Esophagus mucosa (tissue), 1 donor: ENCODE results near the gene SPOCK1. TPM values are rescaled to one million over a fixed set of nuclear protein-coding genes. Genes with fewer than 3 reads are reported as not detected.
"Not testable (repeated sequence)": the region's sequence is repeated elsewhere in the genome, so short reads cannot be mapped to it uniquely, and the experiment has no call there.

Experiments used
- ATAC-seq: fragments of 200-7000 bp; cut with Tn5 transposase; one replicate; pipeline ENCODE4 v1.9.1; 2020
- total RNA-seq: library from RNA; stranded (reverse); gene quantifications from one replicate; pipeline ENCODE4 v1.2.4, GENCODE V29; 2023
- donor health status: DM: yes; HTN: yes; CAD: no.

Gene SPOCK1
- total RNA-seq, 1 donor from 2014 or later, result 0.48 TPM

DNA sequence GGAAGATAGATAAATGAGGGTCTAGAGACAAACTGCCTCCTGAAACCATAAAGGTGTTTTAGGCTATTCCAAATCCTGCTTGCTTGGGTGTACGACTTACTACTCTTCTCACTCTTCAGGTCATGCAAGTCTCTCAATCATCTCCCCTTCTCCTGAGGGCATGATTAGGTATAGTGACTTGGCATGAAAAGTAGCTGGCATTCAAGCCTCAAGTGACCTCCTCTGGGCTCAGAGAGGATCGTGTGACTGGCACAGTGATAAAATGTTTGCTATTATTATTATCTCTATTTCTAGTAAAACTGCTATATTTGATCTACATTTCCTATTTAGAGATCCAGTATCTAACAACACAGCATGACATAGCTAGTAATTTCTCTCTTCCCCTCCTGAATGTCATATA is 494.8 kb downstream of the SPOCK1 start:
- no peak for ATAC-seq

DNA sequence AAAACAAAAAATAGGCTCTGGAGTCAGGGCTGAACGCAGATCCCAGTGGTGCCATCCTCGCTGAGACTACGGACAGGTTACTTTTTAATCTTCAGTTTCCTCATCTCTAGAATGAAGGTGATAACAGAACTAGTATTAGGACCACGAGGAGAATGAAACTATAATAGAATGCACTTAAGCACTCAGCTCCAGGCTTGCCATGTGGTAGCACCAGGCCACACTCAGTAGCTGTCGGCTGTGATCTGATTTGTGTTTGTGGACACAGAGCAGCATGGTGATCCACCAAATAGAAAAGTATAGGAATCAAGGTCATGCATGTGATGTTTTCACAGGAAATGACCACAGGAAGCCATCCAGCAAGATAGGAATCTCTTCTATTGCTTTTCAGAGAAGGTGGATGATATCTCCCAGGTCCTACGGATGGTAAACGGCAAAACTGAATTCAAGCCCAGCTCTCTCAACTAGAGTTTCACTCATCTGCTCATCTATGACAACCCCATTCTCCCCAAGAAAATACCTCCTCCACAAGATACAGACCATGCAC is 498.0 kb downstream of the SPOCK1 start:
- ATAC-seq, result no peak

DNA sequence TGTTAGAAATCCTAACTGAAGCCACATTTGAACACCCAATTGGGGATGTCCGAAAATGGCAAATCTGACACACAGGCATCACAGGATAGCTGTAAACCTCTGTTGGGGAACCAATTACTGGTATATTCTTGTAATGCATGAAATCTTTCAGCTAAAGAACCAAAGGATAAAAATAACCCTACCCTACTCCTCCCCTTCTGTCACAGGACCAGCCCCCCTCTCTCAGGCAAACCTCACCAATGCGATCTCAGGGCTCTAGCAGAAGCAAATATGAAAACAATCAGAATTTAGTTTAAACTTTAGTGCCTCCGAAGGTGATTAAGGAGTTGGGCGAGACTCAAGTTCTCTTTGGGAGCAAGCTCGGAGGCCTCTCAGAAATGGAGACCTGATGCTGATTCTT is 499.3 kb downstream of the SPOCK1 start:
- no peak for ATAC-seq

DNA sequence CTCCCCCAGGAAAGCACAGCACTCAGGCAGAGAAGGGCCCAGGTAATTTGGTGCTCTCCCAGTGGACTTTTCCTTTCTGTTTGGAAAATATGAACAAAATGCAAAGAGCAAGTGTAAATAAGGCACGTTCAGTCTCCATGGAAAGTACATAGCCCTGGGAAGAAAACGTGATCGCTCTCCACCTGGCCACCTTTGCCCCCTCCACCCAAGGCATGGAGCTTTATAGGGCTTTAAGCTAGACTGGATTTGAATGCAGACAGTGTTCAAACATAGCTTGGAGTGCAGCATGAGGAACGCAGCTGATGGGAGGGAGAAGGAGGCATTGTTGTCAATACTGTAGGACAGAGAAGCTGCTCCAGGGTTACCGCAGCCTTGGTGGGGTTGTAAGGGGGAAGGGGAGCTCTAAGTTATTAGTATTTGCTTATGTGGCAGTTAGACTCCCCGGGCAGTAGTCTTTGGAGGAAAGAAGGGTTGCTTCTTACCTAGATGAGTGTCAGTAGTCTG is 500.2 kb downstream of the SPOCK1 start:
- ATAC-seq, result no peak

DNA sequence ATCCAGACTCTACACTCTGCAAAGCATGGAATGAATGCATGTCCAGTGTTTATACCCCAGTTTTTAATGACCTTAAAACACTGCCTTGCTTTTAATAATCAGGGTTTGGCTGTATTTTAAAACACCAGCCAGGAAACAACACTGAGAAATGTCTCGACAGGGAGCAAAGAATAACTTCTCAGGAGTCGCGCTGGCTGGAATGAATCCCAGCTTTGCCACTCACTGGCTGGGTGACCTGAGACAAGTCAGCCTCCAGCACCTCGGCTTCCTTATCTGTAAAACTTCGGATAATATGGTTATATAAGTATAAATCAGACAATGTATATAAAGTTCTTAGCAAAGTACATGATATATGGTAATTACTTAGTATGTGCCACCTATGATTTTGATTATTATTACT is 505.0 kb downstream of the SPOCK1 start:
- no peak for ATAC-seq

DNA sequence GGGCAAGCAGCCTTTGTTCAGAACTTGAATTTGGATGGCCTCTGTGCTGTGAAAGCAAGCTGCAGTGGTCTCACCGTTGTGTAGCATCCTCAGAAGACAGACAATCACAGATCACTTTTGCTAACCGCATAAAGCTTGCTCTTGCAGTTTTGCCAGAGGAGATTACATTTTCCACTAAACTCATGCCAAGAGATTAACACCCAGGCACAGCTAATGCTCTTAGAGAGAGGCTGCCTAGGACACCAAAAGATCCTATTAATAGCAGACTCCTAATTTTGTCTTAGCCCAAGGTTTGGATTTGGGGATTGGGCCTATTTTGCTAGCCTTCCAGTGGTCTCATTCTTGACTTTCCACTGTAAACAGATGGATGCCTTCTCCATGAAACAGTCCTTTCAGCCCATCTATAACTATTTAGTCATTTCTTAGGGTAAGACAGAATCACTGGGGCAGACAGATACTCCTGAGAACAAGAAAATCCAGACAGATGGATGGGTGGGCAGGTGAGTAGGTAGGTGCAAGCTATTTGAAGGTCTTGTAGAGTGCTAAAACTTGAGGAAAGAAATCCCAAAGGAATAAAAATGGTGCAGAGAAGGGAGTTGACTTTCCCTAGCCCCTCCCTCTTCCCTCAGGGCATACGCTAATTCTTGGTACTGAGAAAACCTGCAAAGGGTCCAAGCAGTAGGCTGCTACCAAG is 506.2 kb downstream of the SPOCK1 start:
- ATAC-seq, result no peak

DNA sequence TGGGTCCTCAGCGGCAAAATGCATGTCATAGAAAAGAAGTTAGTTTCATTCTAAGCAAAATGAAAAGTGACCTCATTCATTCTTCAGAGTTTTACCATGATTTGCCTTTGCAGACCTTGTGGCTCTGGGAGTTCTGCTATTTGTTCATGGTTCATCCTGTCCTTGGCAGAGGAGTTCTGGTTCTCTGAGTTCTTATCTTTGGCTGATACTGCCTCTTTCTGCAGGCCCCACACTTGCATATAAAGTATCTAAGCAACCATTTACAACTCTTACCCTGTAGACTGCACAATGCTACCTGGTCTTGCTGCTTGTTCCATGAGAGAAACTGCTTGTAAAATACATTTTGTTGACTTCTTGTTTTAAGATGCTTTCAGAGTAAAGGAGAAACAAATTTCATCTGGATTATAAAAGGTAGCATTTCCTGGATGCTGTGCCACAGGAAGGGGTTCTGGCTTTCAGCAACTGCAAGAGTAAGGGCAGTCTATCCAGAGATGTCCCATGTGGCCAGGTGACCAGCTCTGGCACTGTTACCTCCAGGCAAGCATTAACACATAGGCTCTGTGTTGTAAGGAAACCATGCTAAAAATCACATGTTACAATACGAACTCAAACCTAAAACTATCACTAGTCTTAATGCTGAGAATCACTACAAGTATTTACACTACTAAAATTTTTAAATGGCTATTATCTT is 513.2 kb downstream of the SPOCK1 start:
- ATAC-seq, result no peak

DNA sequence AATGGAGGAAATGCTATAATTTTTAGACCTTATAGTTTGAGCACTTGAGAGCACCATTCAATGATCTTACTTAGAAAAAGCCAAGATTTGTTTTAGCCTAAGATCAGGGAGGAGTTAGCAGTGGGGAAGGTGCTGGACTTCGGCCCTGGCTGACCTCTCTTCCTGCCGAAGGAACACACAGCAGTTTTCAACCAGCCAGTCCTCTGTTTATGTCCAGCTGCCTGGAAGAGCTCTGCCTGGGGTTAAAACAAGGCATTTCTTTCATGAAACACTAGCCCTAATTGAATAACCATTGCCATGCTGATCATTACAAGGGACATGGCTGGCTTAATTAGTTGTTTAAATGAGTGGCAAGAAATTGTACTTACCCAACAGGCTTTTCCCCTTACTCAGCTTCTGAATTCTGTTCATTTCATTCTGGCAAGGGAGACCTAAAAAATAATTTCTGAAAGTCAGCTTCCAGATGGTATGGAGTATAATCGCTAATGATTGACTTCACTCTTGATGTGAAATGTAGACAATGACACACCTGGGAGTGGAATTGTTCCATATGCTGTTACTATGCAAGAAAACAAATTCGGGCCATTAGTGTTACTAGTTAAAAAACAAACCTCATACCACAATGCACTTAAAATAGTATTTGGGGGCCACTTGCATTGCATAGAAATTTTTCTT is 514.2 kb downstream of the SPOCK1 start:
- ATAC-seq, result no peak

DNA sequence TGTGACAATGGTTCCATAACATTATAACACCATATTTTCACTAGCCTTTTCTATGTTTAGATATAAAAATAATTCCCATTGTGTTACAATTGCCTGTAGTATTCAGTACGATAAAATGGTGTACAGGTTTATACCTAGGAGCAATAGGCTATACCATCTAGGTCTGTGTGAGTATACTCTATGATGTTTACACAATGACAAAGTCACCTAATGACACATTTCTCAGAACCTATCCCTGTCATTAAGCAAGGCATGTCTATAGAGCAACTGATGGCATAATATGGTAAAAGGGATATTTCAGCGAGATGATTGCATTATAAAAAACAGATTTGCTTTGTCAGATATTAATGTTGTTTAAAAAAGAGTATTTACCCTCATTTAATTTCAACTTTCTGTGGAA is 517.2 kb downstream of the SPOCK1 start:
- no peak for ATAC-seq

DNA sequence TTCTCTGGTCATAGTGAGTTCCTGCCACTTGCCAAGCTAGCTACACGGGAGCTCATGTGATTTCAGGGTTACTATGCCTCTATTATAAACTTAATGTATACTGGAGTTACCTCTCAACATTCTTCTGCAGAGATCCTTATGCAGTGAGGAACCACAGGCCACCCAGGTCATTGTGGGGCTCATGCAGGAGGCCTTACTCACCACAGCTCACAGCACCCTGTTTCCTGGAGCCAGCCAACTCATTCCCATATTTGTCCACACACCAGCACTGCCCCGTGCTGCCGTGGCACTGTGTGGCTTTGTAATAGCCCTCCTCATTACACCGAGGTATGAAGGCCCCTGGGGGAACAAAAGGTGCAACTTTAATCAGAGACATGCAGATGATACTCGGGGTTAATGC is 520.0 kb downstream of the SPOCK1 start:
- ATAC-seq, result no peak

DNA sequence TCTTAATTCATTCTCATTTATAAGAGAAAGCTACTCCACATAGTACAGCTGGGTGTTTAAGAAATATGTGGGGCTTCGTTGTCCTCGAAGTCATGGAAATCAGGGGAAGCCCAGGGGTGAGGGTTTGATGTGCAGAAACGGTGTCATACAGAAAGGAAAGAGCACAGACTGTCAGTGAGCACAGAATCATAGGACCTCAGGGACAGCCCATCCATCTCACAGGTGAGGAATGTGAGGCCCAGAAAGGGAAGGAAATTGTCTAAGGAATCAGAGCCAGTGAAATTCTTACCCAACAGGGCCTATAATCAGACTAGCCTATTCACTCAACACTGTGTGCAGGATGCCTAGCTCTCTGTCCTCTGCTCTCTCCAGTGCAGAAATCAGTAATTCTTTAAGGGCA is 535.6 kb downstream of the SPOCK1 start:
- ATAC-seq, result no peak

DNA sequence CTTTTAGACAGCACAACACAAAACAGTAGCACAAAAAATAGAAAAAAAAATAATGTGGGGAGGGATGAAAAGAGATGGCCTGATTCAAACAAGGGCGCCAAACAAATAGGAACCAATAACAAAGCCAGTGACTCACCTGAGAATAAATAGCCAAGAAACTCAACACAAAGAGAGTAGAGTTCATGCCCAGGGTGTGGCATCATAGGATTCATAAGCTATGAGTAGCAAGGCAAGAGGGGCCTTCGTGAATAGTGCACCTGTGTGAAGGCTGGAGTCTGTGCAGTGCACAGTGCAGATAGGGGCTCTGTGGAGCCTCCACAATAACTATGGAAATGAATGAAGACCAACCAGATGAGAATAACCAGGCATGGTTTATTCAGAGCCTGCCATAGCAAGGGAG is 541.7 kb downstream of the SPOCK1 start:
- peak; percentile 95 for ATAC-seq

DNA sequence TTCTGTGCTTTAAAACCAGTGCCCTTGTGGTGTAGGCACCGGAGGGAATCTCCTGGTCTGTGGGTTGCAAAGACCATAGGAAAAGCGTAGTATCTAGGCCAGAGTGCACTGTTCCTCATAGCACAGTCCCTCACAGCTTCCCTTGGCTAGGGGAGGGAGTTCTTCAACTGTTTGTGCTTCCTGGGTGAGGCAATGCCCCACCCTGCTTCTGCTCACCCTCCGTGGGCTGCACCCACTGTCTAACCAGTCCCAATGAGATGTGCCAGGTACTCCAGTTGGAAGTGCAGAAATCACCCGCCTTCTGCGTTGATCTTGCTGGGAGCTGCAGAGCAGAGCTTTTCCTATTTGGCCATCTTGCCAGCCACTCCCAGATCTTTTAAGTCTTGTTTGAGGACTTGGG is 545.0 kb downstream of the SPOCK1 start:
- ATAC-seq, result not testable (repeated sequence)

DNA sequence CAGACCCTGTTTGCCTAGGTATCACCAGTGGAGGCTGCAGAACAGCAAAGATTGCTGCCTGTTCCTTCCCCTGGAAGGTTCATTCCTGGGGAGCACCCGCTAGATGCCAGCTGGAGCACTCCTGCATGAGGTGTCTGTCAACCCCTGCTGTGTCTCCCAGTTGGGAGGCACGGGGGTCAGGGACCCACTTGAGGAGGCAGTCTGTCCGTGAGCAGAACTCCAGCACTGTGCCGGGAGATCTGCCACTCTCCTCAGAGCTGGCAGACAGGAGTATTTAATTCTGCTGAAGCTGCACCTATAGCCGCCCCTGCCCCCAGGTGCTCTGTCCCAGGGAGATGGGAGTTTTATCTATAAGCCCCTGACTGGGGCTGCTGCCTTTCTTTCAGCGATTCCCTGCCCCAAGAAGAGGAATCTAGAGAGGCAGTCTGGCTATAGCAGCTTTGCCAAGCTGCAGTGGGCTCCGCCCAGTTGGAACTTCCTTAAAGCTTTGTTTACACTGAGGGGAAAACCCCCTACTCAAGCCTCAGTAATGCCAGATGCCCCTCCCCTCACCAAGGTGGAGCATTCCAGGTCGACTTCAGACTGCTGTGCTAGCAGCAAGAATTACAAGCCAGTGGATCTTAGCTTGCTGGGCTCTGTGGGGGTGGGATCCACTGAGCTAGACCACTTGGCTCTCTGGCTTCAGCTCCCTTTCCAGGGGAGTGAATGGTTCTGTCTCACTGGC is 545.6 kb downstream of the SPOCK1 start:
- ATAC-seq, result peak; percentile 50

DNA sequence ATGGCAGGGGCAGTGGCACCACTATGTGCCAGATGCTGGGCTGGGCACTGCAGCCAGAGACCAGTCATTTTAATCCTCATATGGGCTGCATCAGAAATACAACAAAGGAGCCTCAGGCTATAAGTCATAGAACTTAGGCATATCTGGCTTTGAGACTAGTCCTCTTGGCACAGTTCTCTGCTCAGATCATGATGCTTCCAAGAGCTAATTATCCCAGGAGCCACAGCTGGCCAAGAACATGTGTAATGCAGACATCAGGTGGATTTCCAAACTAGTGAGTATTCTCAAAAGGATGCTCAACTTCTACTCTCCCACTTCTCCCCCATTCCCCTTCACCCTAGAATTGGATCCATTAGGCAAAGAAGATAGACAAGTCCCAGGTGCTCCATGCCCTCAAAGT is 571.6 kb downstream of the SPOCK1 start:
- ATAC-seq, result no peak

DNA sequence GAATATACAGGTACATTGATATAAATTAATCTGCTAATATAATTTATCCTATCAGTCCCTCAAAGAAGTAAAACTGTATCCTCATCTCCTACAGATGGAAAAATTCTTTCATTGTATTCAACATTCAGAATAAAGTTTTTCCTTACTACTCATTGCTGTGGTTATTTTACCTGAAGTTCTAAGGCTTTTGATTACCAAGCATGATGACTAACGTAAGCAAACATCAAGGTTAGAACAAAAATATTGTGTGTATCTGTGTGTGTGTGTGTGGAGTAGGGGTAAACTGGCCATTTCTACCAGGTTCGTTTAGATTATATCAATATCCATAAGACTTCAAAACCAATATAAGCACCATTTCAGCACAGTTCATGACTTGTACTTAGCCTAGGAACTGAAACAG is 573.1 kb downstream of the SPOCK1 start:
- no peak for ATAC-seq

Other genes with a start within 250 kb of the SPOCK1 start
- gene KLHL3, start 236.8 kb upstream of the SPOCK1 start, total RNA-seq, result 4.4 TPM